K562 (cell line): Measurements from ENCODE around the gene MACROD2. TPM values are rescaled to one million over a fixed set of nuclear protein-coding genes. Genes with fewer than 3 reads are reported as not detected.

ENCODE experiments used
- ATAC-seq: fragments of 200-7000 bp; cut with Tn5 transposase; 3 replicates; pipeline ENCODE4 v1.9.1; 2020; ENCODE audit warnings: moderate library complexity
- BruUV-seq: library from RNA; stranded (reverse); fragments of 400-500 nt; replicated peaks from 2 replicates; lab custom pipeline; 2021; lab: Mats Ljungman, UMichigan
- CTCF ChIA-PET: fragments of 300-600 bp; formaldehyde crosslinking; extraction: SDS; loops from one replicate; lab custom pipeline; 2021; ENCODE audit warnings: low intra/inter-chr PET ratio; lab: Yijun Ruan, JAX
- POLR2A ChIA-PET: fragments of 300-600, 350-650 bp; sonication (Branson Sonifier 250); formaldehyde crosslinking; extraction: SDS; loops from one replicate; lab custom pipeline; 2021; ENCODE audit warnings: antibody characterized with exemption, inconsistent platforms; lab: Yijun Ruan, JAX
- DNase-seq, 4 experiments: peaks; one replicate each; pipeline versions ENCODE4 v3.0.0 to v3.0.0-alpha.2; 2011 to 2018; ENCODE audit warnings: low spot score in 3 of 4, mixed read lengths in 3 of 4; ENCODE audit errors: extremely low read depth in 1 of 4
- FAIRE-seq: peaks from 2 replicates; lab custom pipeline; 2011; peaks lifted over from hg19 to GRCh38; lab: Jason Lieb, UNC
- H2AFZ ChIP-seq: 2 replicates; pipeline ENCODE4 v1.6.0; 2011; ENCODE audit warnings: low read depth, low read length, control low read depth, inconsistent platforms
- H3K27ac ChIP-seq: fragments of 200-600 bp; 3 replicates; pipeline ENCODE4 v1.8.0; 2011; ENCODE audit warnings: low read depth, mild to moderate bottlenecking, control low read depth, inconsistent platforms, low read length, moderate library complexity, mixed read lengths; ENCODE audit errors: extremely low read depth
- H3K27me3 ChIP-seq, 2 experiments: fragments of 300-600 bp in 1 of 2; 2 replicates in 1 of 2; 3 replicates in 1 of 2; pipeline versions ENCODE4 v1.6.0 to v1.8.0; 2011; ENCODE audit warnings: inconsistent platforms in 2 of 2, low read length in 2 of 2, mild to moderate bottlenecking in 1 of 2, mixed read lengths in 1 of 2, moderate library complexity in 1 of 2; ENCODE audit not compliant: control insufficient read depth in 2 of 2, insufficient read depth in 2 of 2
- H3K36me3 ChIP-seq: fragments of 300-600 bp; 3 replicates; pipeline ENCODE4 v1.8.0; 2011; ENCODE audit warnings: mild to moderate bottlenecking, low read length, inconsistent platforms; ENCODE audit not compliant: control insufficient read depth, insufficient read depth
- H3K4me1 ChIP-seq, 2 experiments: fragments of 200-600 bp in 1 of 2; replicated peaks in 1 of 2; 2 replicates in 1 of 2; 3 replicates in 1 of 2; pipeline versions ENCODE4 v1.5.1 to v1.8.0; 2011; ENCODE audit warnings: inconsistent platforms in 2 of 2, low read length in 2 of 2, mild to moderate bottlenecking in 1 of 2, mixed read lengths in 1 of 2, moderate library complexity in 1 of 2; ENCODE audit not compliant: control insufficient read depth in 2 of 2, insufficient read depth in 2 of 2
- H3K4me2 ChIP-seq: 2 replicates; pipeline ENCODE4 v1.6.1; 2011; ENCODE audit warnings: low read length, control low read depth, inconsistent platforms, mixed read lengths; ENCODE audit not compliant: insufficient read depth
- H3K4me3 ChIP-seq: fragments of 200-600 bp; sonication (generic), shearing (Covaris generic); 2 replicates; pipeline ENCODE4 v1.5.1; 2016; ENCODE audit warnings: control low read depth, inconsistent platforms
- H3K79me2 ChIP-seq: fragments of 200-600 bp; 3 replicates; pipeline ENCODE4 v1.8.0; 2011; ENCODE audit warnings: low read length, inconsistent platforms; ENCODE audit not compliant: control insufficient read depth, insufficient read depth
- H3K9ac ChIP-seq, 2 experiments: 2 replicates each; pipeline versions ENCODE4 v1.6.0 to v1.6.1; 2011; ENCODE audit warnings: low read depth in 2 of 2, low read length in 2 of 2, control low read depth in 1 of 2, inconsistent platforms in 1 of 2, mild to moderate bottlenecking in 1 of 2, mixed read lengths in 1 of 2; ENCODE audit not compliant: insufficient read depth in 1 of 2
- H3K9me1 ChIP-seq: one replicate; pipeline ENCODE4 v1.6.0; 2011; ENCODE audit warnings: inconsistent platforms, mild to moderate bottlenecking, low read length, moderate library complexity; ENCODE audit not compliant: control insufficient read depth, insufficient read depth
- H3K9me3 ChIP-seq: replicated peaks from 2 replicates; pipeline ENCODE4 v1.5.1; 2011; ENCODE audit warnings: low read depth, low read length, inconsistent platforms; ENCODE audit not compliant: control insufficient read depth, insufficient read depth
- H4K20me1 ChIP-seq: replicated peaks from 2 replicates; pipeline ENCODE4 v1.6.1; 2011; ENCODE audit warnings: low read length, inconsistent platforms, mixed read lengths; ENCODE audit not compliant: control insufficient read depth, insufficient read depth
- ZBTB49 ChIP-seq: sonication (generic); formaldehyde crosslinking; IDR thresholded peaks from 2 replicates; pipeline ENCODE4 v1.8.0; 2022; ENCODE audit warnings: missing genetic modification reagents, mild to moderate bottlenecking, borderline replicate concordance
- WGBS: fragments of 100-300 bp; shearing (Covaris generic); methylation state at CpG from one replicate; pipeline ENCODE4 v1.1.6; 2016; ENCODE audit warnings: low coverage, mixed read lengths; ENCODE audit not compliant: insufficient coverage; ENCODE audit errors: missing lambda C conversion rate; 5-methylcytosine and 5-hydroxymethylcytosine counted together
- in situ Hi-C: fragments of 300-500 bp; cut with MboI; formaldehyde crosslinking; loops from 4 replicates; pipeline ENCODE4 v1.15.0; 2018; ENCODE audit warnings: inconsistent platforms, mixed read lengths
- intact Hi-C: fragments of 100-400 bp; cut with micrococcal nuclease; formaldehyde crosslinking; loops from 2 replicates; pipeline ENCODE4 v1.14.2; 2022
- polyA plus RNA-seq, 8 experiments: library from polyadenylated mRNA; depleted of rRNA in 4 of 8; stranded (reverse) in 5 of 8; unstranded in 3 of 8; fragments of >200 nt; fragmentation: Nextera tagmentation in 2 of 8; fragmentation: Illumina TruSeq in 1 of 8; extraction: Ambion mirVana in 2 of 8; extraction: Trizol in 1 of 8; gene quantifications; 2 replicates each; pipeline versions ENCODE4 v1.2.1 to v1.2.3, GENCODE V29; 2011 to 2014; ENCODE audit warnings: inconsistent platforms in 1 of 8, missing spikeins in 1 of 8
- total RNA-seq, 7 experiments: library from RNA; depleted of rRNA in 6 of 7; stranded (reverse); fragments of >200 nt in 6 of 7; fragmentation: Illumina TruSeq in 2 of 7; extraction: Trizol in 2 of 7; gene quantifications; 2 replicates each; pipeline versions ENCODE4 v1.2.1 to v1.2.3, GENCODE V29; 2011 to 2021; ENCODE audit warnings: low replicate concordance in 1 of 7
- TF ChIP-seq, protein P1 (sequence below): sonication (generic); formaldehyde crosslinking; IDR thresholded peaks from 2 replicates; pipeline ENCODE4 v1.8.1; 2022; ENCODE audit warnings: missing genetic modification reagents

The MACROD2 gene
- total and polyA plus RNA-seq, 9 of the 15 experiments (the other 6 are each of a cell fraction or from before 2014, with no cell fraction given), result not detected

DNA sequence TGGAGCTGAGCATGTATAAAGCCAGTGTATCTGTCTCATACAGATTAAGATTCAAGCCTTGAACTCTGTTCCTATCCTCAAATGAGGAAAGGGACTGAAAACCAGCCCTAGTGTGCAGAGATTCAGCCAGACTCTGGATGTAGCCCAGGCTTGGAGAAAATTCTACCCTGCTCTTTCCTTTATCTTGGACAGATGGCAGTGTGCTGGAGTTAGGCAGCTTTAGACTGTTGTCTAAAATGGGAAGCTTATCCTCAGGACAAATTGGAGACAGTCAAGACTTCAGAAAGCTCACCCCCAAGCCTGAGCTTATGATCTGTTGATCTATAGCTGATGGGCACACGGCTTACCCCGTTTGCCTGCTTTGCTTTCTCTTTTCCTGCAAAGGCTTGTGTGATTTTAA lies 1520.4 kb downstream of the MACROD2 start:
- WGBS, result 0% methylated on average over 1 of the region's 2 CpGs
- Histone ChIP-seq H4K20me1 (no peaks in the 10 kb centered on the region), H3K4me2 (no peak overlapping the region), H3K9me3 (no peaks in the 10 kb centered on the region), H3K27ac (no peak overlapping the region), H3K4me3 (no peak overlapping the region), H3K79me2 (no peaks in the 10 kb centered on the region), H3K27me3 (no peaks in the 10 kb centered on the region), H3K9ac (no peak overlapping the region), H3K9me1 (no peaks in the 10 kb centered on the region)
- no peak for DNase-seq
- CTCF ChIA-PET, result no interaction called here
- POLR2A ChIA-PET, result no interaction called here
- intact Hi-C loops, result no loop called here
- no peak for TF ChIP-seq ZBTB49
- TF ChIP-seq, protein P1, sequence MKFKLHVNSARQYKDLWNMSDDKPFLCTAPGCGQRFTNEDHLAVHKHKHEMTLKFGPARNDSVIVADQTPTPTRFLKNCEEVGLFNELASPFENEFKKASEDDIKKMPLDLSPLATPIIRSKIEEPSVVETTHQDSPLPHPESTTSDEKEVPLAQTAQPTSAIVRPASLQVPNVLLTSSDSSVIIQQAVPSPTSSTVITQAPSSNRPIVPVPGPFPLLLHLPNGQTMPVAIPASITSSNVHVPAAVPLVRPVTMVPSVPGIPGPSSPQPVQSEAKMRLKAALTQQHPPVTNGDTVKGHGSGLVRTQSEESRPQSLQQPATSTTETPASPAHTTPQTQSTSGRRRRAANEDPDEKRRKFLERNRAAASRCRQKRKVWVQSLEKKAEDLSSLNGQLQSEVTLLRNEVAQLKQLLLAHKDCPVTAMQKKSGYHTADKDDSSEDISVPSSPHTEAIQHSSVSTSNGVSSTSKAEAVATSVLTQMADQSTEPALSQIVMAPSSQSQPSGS, result no peak
- TF ChIP-seq, all 486 proteins: peak for 0
- no TSS peak for BruUV-seq
- ATAC-seq (no peak), FAIRE-seq (no peak)
- in situ Hi-C loops, result no loop called here
- H3K36me3 ChIP-seq, result no peaks in the 10 kb centered on the region
- no peak overlapping the region for H2AFZ ChIP-seq
- no peaks in the 10 kb centered on the region for H3K4me1 ChIP-seq
